ENCODE measurements around the gene TBC1D9B. TPM values are rescaled to one million over a fixed set of nuclear protein-coding genes. Genes with fewer than 3 reads are reported as not detected.

TBC1D9B gene
- total RNA-seq, 1 experiment from 2014 or later: 44.9 TPM

GRCh38 chr5:179816796-179817469, 90.8 kb downstream of the TBC1D9B start:
- H3K9me2 ChIP-seq (replicated peaks; ENCODE audit: low read length): no peaks in the 10 kb centered on the region
- no peak overlapping the region for H3K4me2 ChIP-seq (ENCODE audit: low read length)
- ATAC-seq (no peak), DNase-seq (no peak)
- peaks cover 28% of the 10 kb centered on the region for H3K4me1 ChIP-seq (ENCODE audit: insufficient read depth, low read length)
- H3K27me3 ChIP-seq (ENCODE audit: low read length): no peaks in the 10 kb centered on the region
- no TSS peak for BruUV-seq (replicated peaks)
- H3K9me3 ChIP-seq (ENCODE audit: low read length): no peaks in the 10 kb centered on the region
- no peak overlapping the region for H2AFZ ChIP-seq (ENCODE audit: low read length)
- no peaks in the 10 kb centered on the region for H3F3A ChIP-seq (ENCODE audit: low read length, unreplicated experiment)
- H3K79me2 ChIP-seq (ENCODE audit: low read length): peaks cover 17% of the 10 kb centered on the region
- TF ChIP-seq EZH2 (IDR thresholded peaks at IDR 0.05; ENCODE audit: low read length, unreplicated experiment) (no peak), EZH2phosphoT487 (IDR thresholded peaks at IDR 0.05; ENCODE audit: borderline replicate concordance, low read length) (no peak)
- TF ChIP-seq, protein P1, sequence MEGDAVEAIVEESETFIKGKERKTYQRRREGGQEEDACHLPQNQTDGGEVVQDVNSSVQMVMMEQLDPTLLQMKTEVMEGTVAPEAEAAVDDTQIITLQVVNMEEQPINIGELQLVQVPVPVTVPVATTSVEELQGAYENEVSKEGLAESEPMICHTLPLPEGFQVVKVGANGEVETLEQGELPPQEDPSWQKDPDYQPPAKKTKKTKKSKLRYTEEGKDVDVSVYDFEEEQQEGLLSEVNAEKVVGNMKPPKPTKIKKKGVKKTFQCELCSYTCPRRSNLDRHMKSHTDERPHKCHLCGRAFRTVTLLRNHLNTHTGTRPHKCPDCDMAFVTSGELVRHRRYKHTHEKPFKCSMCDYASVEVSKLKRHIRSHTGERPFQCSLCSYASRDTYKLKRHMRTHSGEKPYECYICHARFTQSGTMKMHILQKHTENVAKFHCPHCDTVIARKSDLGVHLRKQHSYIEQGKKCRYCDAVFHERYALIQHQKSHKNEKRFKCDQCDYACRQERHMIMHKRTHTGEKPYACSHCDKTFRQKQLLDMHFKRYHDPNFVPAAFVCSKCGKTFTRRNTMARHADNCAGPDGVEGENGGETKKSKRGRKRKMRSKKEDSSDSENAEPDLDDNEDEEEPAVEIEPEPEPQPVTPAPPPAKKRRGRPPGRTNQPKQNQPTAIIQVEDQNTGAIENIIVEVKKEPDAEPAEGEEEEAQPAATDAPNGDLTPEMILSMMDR (conservative IDR thresholded peaks at IDR 0.05; ENCODE audit: low read depth, low read length): no peak
- H4K20me1 ChIP-seq (ENCODE audit: low read length): peaks cover 11% of the 10 kb centered on the region
- ChIA-PET CTCF (no interaction called here), POLR2A (ENCODE audit: unreplicated experiment) (no interaction called here)
- no peaks in the 10 kb centered on the region for H3K36me3 ChIP-seq (ENCODE audit: low read depth, low read length)
- intact Hi-C loops (cut with micrococcal nuclease): no loop called here
- no peak overlapping the region; the same call in 1 of the 2 replicates for H3K27ac ChIP-seq (ENCODE audit: low read length)
- no peak overlapping the region for H3K9ac ChIP-seq (ENCODE audit: low read length)
- no peak overlapping the region for H3K4me3 ChIP-seq (ENCODE audit: low read length)

DNA sequence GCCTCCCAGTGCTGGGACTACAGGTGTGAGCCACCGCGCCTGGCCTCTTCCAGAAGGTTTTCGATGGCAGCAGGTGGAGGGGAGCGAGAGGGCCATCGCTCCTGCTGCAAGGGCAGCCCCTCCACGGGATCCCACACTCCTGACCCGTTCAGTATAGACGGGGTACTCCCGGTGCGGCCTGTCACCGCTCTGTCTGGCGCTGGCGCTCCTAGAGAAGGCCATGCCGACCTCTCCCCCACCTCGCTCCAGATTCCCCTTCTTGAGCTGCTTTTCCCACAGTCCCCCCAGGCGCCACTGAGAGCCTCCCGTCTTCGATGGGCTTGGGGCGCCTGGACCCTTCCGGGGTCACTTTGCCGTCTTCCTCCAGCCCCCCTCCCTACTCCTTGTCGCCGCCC, 91.3 kb downstream of the TBC1D9B start:
- BruUV-seq (replicated peaks): no TSS peak
- ATAC-seq: no peak
- DNase-seq: no peak
- no peak overlapping the region for H3K4me3 ChIP-seq (ENCODE audit: low read length)
- no peak overlapping the region for H3K4me2 ChIP-seq (ENCODE audit: low read length)
- TF ChIP-seq EZH2phosphoT487 (IDR thresholded peaks at IDR 0.05; ENCODE audit: borderline replicate concordance, low read length) (no peak), EZH2 (IDR thresholded peaks at IDR 0.05; ENCODE audit: low read length, unreplicated experiment) (no peak)
- TF ChIP-seq, protein P1 (conservative IDR thresholded peaks at IDR 0.05; ENCODE audit: low read depth, low read length): no peak
- no peaks in the 10 kb centered on the region for H3K27me3 ChIP-seq (ENCODE audit: low read length)
- intact Hi-C loops (cut with micrococcal nuclease): no loop called here
- H3K79me2 ChIP-seq (ENCODE audit: low read length): peaks cover 12% of the 10 kb centered on the region
- no peak overlapping the region for H3K27ac ChIP-seq (ENCODE audit: low read length)
- no peak overlapping the region for H2AFZ ChIP-seq (ENCODE audit: low read length)
- H3K36me3 ChIP-seq (ENCODE audit: low read depth, low read length): no peaks in the 10 kb centered on the region
- H3K9me3 ChIP-seq (ENCODE audit: low read length): no peaks in the 10 kb centered on the region
- CTCF ChIA-PET: no interaction called here
- H3K9me2 ChIP-seq (replicated peaks; ENCODE audit: low read length): no peaks in the 10 kb centered on the region
- H3K4me1 ChIP-seq (ENCODE audit: insufficient read depth, low read length): peaks cover 26% of the 10 kb centered on the region
- POLR2A ChIA-PET (ENCODE audit: unreplicated experiment): no interaction called here
- no peak overlapping the region for H3K9ac ChIP-seq (ENCODE audit: low read length)
- peaks cover 5% of the 10 kb centered on the region for H4K20me1 ChIP-seq (ENCODE audit: low read length)
- no peaks in the 10 kb centered on the region for H3F3A ChIP-seq (ENCODE audit: low read length, unreplicated experiment)

DNA sequence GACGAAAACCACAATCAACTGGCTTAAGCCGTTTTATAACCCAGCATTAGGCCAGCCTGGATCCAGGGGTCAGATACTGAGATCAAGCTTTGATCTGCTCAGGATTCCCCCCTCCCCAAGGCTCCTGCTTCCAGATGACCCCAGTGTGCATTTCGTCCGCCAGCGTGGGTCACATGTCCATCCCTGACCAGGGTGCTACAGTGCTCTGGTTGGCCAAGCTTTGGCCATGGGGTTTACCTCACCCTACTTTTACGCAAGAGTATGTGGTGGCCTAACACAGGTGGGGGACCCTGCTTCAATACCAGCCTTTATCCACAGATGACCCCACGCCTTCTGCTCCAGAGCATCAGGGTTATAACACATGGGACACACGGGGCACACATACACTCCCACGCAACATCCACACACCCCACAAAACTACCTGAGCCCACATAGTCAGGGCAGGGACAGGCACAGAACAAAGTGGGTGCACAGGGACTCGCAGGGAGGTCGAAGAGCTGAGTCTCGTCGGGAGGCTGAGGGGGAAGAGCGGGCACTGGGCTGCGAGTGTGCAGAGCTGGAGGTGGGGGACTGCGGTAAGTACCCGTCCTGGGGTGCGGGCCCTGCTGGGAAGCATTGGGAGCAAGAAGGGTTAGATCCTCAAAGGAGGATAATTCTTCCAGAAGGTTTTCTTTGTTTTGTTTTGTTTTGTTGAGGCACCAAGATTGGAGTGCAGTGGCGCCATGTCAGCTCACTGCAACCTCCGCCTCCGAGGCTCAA, 92.0 kb downstream of the TBC1D9B start:
- no TSS peak for BruUV-seq (replicated peaks)
- no peak overlapping the region for H3K4me3 ChIP-seq (ENCODE audit: low read length)
- H3K27ac ChIP-seq (ENCODE audit: low read length): no peak overlapping the region
- no peak overlapping the region for H3K4me2 ChIP-seq (ENCODE audit: low read length)
- ATAC-seq (no peak), DNase-seq (no peak)
- no peaks in the 10 kb centered on the region for H3K36me3 ChIP-seq (ENCODE audit: low read depth, low read length)
- no peaks in the 10 kb centered on the region for H3K27me3 ChIP-seq (ENCODE audit: low read length)
- H3K9me2 ChIP-seq (replicated peaks; ENCODE audit: low read length): no peaks in the 10 kb centered on the region
- no peak overlapping the region for H3K9ac ChIP-seq (ENCODE audit: low read length)
- no peaks in the 10 kb centered on the region for H4K20me1 ChIP-seq (ENCODE audit: low read length)
- H3K4me1 ChIP-seq (ENCODE audit: insufficient read depth, low read length): peaks cover 26% of the 10 kb centered on the region
- ChIA-PET POLR2A (ENCODE audit: unreplicated experiment) (interaction anchor here (0.6 kb wide), 1 partner anchor 91 kb away, joined by 4 read pairs; no protein-coding TSS in a partner anchor), CTCF (no interaction called here)
- no peaks in the 10 kb centered on the region for H3K9me3 ChIP-seq (ENCODE audit: low read length)
- intact Hi-C loops (cut with micrococcal nuclease): no loop called here
- H3F3A ChIP-seq (ENCODE audit: low read length, unreplicated experiment): no peaks in the 10 kb centered on the region
- H3K79me2 ChIP-seq (ENCODE audit: low read length): peaks cover 5% of the 10 kb centered on the region; the same call in 1 of the 2 replicates
- TF ChIP-seq EZH2phosphoT487 (IDR thresholded peaks at IDR 0.05; ENCODE audit: borderline replicate concordance, low read length) (no peak), EZH2 (IDR thresholded peaks at IDR 0.05; ENCODE audit: low read length, unreplicated experiment) (no peak)
- TF ChIP-seq, protein P1 (conservative IDR thresholded peaks at IDR 0.05; ENCODE audit: low read depth, low read length): no peak
- H2AFZ ChIP-seq (ENCODE audit: low read length): no peak overlapping the region
